ENCODE measurements around the gene SNAP47. TPM values are rescaled to one million over a fixed set of nuclear protein-coding genes. Genes with fewer than 3 reads are reported as not detected.

The SNAP47 gene
- total RNA-seq, 1 donor from 2014 or later = 23.1 TPM

DNA sequence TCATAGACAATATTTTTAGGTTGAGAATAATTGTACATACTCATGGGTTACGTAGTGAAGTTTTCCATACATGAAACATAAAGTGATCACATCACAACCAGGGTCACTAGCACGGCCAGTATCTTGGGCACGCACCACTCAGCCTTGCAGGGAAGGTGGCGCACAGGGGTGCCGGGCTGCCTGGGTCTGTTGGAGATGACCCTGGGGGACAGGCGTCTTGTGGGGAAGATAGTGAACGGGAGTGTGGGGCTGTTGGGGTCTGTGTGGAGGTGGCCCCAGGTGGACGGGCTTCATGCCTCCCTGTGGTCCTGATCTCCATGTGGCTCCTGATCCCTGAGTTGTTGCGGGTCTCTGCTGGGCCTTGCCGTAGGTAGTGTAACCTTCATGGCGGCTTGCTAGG lies 41.9 kb downstream of the SNAP47 start:
- H3K4me3 ChIP-seq = no peak overlapping the region
- intact Hi-C loops (cut with DNase I) = no loop called here
- TF ChIP-seq, protein P1, sequence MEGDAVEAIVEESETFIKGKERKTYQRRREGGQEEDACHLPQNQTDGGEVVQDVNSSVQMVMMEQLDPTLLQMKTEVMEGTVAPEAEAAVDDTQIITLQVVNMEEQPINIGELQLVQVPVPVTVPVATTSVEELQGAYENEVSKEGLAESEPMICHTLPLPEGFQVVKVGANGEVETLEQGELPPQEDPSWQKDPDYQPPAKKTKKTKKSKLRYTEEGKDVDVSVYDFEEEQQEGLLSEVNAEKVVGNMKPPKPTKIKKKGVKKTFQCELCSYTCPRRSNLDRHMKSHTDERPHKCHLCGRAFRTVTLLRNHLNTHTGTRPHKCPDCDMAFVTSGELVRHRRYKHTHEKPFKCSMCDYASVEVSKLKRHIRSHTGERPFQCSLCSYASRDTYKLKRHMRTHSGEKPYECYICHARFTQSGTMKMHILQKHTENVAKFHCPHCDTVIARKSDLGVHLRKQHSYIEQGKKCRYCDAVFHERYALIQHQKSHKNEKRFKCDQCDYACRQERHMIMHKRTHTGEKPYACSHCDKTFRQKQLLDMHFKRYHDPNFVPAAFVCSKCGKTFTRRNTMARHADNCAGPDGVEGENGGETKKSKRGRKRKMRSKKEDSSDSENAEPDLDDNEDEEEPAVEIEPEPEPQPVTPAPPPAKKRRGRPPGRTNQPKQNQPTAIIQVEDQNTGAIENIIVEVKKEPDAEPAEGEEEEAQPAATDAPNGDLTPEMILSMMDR (IDR thresholded peaks at IDR 0.05) = no peak

DNA sequence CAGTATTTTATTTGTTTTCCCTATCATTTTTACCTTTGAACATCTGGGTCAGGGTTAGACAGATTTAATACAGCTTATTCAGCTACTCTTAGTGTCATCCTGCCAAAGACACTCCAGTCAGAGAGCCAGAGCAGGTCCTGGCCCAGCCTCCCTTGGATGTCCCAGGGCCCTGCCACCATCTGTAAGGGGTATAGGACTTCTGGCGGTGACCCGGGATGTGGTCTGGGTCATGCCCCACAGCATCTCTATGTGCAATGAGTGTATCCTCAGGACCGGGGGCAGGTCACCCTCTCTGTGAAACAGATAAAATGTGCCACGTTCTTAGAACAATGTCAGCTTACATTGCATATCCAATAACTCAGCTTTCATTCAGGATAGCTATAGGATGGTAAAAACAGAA lies 42.4 kb downstream of the SNAP47 start:
- intact Hi-C loops (cut with DNase I) = no loop called here
- DNase-seq = no peak

More for the DNA sequence above, 41.9 kb downstream of the SNAP47 start:
- Histone ChIP-seq H3K9me3 (no peaks in the 10 kb centered on the region), H3K27me3 (ENCODE audit: low read depth) (no peaks in the 10 kb centered on the region), H3K36me3 (peaks cover 34% of the 10 kb centered on the region), H3K27ac (no peak overlapping the region), H3K4me1 (no peaks in the 10 kb centered on the region)
- DNase-seq = no peak
- ATAC-seq = no peak

DNA sequence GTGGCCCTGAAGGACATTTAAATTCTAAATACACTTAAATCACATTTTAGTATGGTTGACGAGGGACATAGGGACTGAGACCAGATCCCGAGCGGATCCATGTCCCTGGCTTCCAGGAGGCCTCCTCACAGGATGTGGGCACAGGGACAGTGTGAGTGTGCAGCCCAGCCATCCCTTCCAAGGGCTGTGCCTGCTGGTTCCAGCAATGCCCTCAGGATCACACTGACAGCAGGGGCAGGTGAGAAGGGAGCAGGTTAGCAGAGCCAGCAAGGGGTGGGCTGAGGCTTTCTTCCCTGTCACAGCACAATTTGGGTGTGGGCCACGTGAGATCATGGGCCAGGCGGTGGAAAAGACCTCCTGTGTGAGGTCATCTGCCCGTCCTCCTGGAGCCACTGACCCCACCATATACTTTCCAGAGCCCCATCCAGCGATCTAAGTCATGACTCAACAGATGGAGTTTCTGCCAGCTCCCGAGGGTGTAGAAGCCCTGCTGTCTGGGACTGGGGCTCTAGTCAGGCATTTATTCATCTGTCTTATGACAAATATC lies 43.2 kb downstream of the SNAP47 start:
- Histone ChIP-seq H3K27me3 (ENCODE audit: low read depth) (no peaks in the 10 kb centered on the region), H3K36me3 (peaks cover 36% of the 10 kb centered on the region), H3K4me3 (no peak overlapping the region), H3K4me1 (no peaks in the 10 kb centered on the region), H3K9me3 (no peaks in the 10 kb centered on the region), H3K27ac (no peak overlapping the region)
- intact Hi-C loops (cut with DNase I) = no loop called here
- DNase-seq (no peak), ATAC-seq (no peak)
- TF ChIP-seq, protein P1 (IDR thresholded peaks at IDR 0.05) = no peak

More for the DNA sequence above, 42.4 kb downstream of the SNAP47 start:
- H3K9me3 ChIP-seq = no peaks in the 10 kb centered on the region
- H3K4me3 ChIP-seq = no peak overlapping the region
- no peak for ATAC-seq
- TF ChIP-seq, protein P1 (IDR thresholded peaks at IDR 0.05) = no peak
- H3K36me3 ChIP-seq = peaks cover 36% of the 10 kb centered on the region
- no peaks in the 10 kb centered on the region for H3K4me1 ChIP-seq
- no peaks in the 10 kb centered on the region for H3K27me3 ChIP-seq (ENCODE audit: low read depth)
- H3K27ac ChIP-seq = no peak overlapping the region

DNA sequence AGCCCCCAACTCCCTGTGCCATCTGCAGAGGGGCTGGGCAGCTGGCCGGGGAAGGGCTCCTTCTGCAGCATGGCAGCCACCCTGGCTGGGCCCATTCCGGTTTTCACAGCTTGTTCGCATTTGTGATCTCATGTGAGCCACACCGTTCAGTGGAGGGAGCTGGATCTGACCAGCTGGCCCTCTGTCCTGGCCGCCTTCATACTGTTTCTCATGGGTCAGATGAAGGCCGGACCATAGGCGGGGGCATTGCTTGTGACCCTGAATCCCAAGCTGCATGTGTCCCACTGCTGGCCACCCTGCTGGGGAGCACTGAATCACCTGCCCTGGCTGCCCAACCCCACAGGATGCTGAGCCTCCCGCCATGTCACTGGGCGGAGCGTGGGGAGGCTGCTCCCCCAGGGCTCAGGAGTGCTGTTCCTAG lies 43.8 kb downstream of the SNAP47 start:
- Histone ChIP-seq H3K9me3 (no peaks in the 10 kb centered on the region), H3K27me3 (ENCODE audit: low read depth) (no peaks in the 10 kb centered on the region), H3K4me1 (no peaks in the 10 kb centered on the region), H3K36me3 (peaks cover 36% of the 10 kb centered on the region), H3K4me3 (no peak overlapping the region), H3K27ac (no peak overlapping the region)
- intact Hi-C loops (cut with DNase I) = no loop called here
- DNase-seq = no peak
- TF ChIP-seq, protein P1 (IDR thresholded peaks at IDR 0.05) = no peak
- no peak for ATAC-seq

DNA sequence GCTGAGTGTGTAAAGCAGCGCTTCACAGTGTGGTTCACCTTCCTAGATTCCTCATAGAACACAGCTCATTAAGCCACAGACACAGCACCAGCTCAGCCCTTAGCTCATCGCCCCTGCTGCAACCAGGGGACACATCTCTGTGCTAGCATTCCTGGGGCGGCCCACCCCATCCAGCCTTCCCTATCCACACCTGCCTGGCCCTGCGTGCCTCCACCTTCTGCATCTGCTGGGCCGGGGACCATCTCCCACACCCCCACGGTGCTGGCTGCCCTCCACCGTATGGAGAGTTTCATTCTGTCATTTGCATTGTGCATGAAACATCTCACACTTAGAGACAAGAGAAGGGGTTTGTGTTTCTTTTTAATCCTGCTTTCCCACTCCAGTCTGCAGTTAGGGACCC lies 44.5 kb downstream of the SNAP47 start:
- Histone ChIP-seq H3K27ac (no peak overlapping the region), H3K4me1 (no peaks in the 10 kb centered on the region), H3K4me3 (no peak overlapping the region), H3K27me3 (ENCODE audit: low read depth) (no peaks in the 10 kb centered on the region), H3K36me3 (peaks cover 36% of the 10 kb centered on the region), H3K9me3 (no peaks in the 10 kb centered on the region)
- TF ChIP-seq, protein P1 (IDR thresholded peaks at IDR 0.05) = no peak
- DNase-seq (no peak), ATAC-seq (no peak)
- intact Hi-C loops (cut with DNase I) = no loop called here

All from lower lobe of right lung (tissue), 2 donors.